Stomach (tissue), 9 donors: Measurements from ENCODE around the gene MUSTN1. TPM values are rescaled to one million over a fixed set of nuclear protein-coding genes. Genes with fewer than 3 reads are reported as not detected.

ENCODE experiments used
- DNase-seq, 2 donors: peaks; one replicate each; pipeline versions ENCODE4 v3.0.0 to v3.0.0-alpha.2; 2013 to 2019
- H3K27ac ChIP-seq, 5 donors: fragments of 200-600 bp in 4 of 5; sonication (generic) in 4 of 5; one replicate each; pipeline ENCODE4 v1.5.1; 2013 to 2019; ENCODE audit warnings: mild to moderate bottlenecking in 1 of 5, moderate library complexity in 1 of 5
- H3K27me3 ChIP-seq, 3 donors: fragments of 200-600 bp; sonication (generic); one replicate each; pipeline ENCODE4 v1.5.1; 2017 to 2019; ENCODE audit warnings: mixed run types in 1 of 3
- H3K36me3 ChIP-seq, 4 donors: fragments of 200-600 bp; sonication (generic); 1 replicate in 3 of 4; 2 replicates in 1 of 4; pipeline ENCODE4 v1.5.1; 2016 to 2019
- H3K4me1 ChIP-seq, 4 donors: fragments of 200-600 bp; sonication (generic); one replicate each; pipeline ENCODE4 v1.5.1; 2016 to 2019
- H3K4me3 ChIP-seq, 4 donors: fragments of 200-600 bp; sonication (generic) in 3 of 4; one replicate each; pipeline ENCODE4 v1.5.1; 2016 to 2019; ENCODE audit warnings: mild to moderate bottlenecking in 1 of 4
- H3K9me3 ChIP-seq, 4 donors: fragments of 200-600 bp; sonication (generic); one replicate each; pipeline ENCODE4 v1.5.1; 2016 to 2019
- EP300 ChIP-seq: sonication (generic); formaldehyde crosslinking; IDR thresholded peaks from one replicate; pipeline ENCODE4 v1.6.1; 2017; ENCODE audit warnings: antibody characterized with exemption
- POLR2A ChIP-seq, 4 donors: fragments of 450-650 bp; IDR thresholded peaks; one replicate each; pipeline ENCODE4 v1.6.1; 2016; ENCODE audit warnings: antibody characterized with exemption in 4 of 4, control low read depth in 2 of 4, mild to moderate bottlenecking in 1 of 4, moderate library complexity in 1 of 4
- POLR2AphosphoS5 ChIP-seq, 3 donors: sonication (generic); formaldehyde crosslinking; IDR thresholded peaks; one replicate each; pipeline ENCODE4 v1.6.1; 2016; ENCODE audit warnings: antibody characterized with exemption in 3 of 3
- WGBS, 5 donors: extraction: QIAGEN DNeasy Blood & Tissue Kit in 3 of 5; methylation state at CpG; one replicate each; pipeline versions ENCODE4 v1.1.5 to v1.1.7; 2013 to 2018; 5-methylcytosine and 5-hydroxymethylcytosine counted together
- intact Hi-C: fragments of 100-400 bp; cut with DNase I; formaldehyde crosslinking; loops from one replicate; pipeline ENCODE4 v1.15.1; 2023; ENCODE audit warnings: low total_unique reads
- polyA plus RNA-seq, 3 donors: library from polyadenylated mRNA; stranded (reverse); fragments of 200-250 nt; gene quantifications; one replicate each; pipeline ENCODE4 v1.2.3, GENCODE V29; 2013
- total RNA-seq, 5 donors: library from RNA; depleted of rRNA; stranded (reverse); fragments of >200 nt; gene quantifications; one replicate each; pipeline versions ENCODE4 v1.1.0 to v1.2.3, GENCODE V29; 2014 to 2016
- TF ChIP-seq, protein P1 (sequence below), 7 experiments: fragments of 450-650 bp in 4 of 7; fragments of 200-600 bp in 3 of 7; sonication (generic) in 3 of 7; IDR thresholded peaks; one replicate each; pipeline ENCODE4 v1.5.1; 2016 to 2019; ENCODE audit warnings: antibody characterized with exemption in 7 of 7, control low read depth in 2 of 7, mild to moderate bottlenecking in 1 of 7
- donor health status: healthy with polysubstance abuse.
- donor health status: Bipolar disorder and iron deficiency.
- donor health status: healthy.

Gene MUSTN1
- total and polyA plus RNA-seq, 8 donors, result 1.8 to 45.5 (median 15.4) TPM; not detected in 2

DNA sequence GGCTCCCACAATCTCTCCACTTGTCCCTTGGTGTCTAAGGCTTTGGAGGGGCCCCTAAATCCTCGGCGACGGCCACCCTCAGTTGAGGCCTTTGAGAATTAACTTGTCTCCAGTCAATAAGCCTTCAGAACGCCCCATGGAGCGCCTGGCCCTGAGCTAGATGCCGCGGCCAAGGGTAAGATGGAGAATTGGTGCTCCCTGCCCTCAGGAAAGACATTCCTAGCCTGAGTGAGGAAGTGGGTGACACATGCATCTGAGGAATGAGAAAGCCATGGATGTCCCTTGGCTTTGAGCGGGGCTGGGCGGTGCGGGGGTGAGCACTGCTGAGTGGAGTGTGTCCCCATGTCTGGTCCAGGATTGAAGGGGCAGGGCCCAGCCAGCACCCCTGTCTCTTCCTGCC, 17.6 kb downstream of the MUSTN1 start:
- 94 to 100% (median 96%) methylated on average over 3 to 10 of the region's 10 CpGs for WGBS, 5 donors
- no peak for DNase-seq
- Histone ChIP-seq H3K36me3 (peaks cover 0 to 12% (median 4%) of the 10 kb centered on the region in 4 donors), H3K9me3 (no peaks in the 10 kb centered on the region), H3K27ac (no peak overlapping the region), H3K4me3 (no peak overlapping the region), H3K27me3 (no peaks in the 10 kb centered on the region), H3K4me1 (no peaks in the 10 kb centered on the region)
- intact Hi-C loops, result no loop called here
- TF ChIP-seq POLR2AphosphoS5 (IDR thresholded peaks at IDR 0.05) (no peak), EP300 (no peak), POLR2A (IDR thresholded peaks at IDR 0.05) (no peak)
- TF ChIP-seq, protein P1, sequence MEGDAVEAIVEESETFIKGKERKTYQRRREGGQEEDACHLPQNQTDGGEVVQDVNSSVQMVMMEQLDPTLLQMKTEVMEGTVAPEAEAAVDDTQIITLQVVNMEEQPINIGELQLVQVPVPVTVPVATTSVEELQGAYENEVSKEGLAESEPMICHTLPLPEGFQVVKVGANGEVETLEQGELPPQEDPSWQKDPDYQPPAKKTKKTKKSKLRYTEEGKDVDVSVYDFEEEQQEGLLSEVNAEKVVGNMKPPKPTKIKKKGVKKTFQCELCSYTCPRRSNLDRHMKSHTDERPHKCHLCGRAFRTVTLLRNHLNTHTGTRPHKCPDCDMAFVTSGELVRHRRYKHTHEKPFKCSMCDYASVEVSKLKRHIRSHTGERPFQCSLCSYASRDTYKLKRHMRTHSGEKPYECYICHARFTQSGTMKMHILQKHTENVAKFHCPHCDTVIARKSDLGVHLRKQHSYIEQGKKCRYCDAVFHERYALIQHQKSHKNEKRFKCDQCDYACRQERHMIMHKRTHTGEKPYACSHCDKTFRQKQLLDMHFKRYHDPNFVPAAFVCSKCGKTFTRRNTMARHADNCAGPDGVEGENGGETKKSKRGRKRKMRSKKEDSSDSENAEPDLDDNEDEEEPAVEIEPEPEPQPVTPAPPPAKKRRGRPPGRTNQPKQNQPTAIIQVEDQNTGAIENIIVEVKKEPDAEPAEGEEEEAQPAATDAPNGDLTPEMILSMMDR (IDR thresholded peaks at IDR 0.05), result no peak

DNA sequence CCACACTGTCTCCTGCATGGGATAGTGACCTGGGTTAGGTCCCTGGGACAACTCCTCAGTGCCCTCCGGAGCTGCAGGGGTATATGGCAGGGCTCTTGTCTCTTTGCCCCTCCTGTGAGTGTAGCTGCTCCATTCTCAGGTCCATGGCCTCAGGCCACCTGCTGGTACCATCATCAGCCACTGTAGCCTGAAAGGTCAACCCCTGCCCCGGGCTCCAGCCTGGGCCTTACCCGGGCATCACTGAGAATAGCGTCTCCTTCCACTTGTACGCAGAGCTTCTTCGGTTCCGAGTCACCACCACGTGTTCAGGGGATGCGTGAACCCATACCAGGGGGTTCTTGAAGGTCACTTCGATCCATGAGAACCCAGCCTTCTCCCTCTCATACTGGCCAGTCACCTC, 18.2 kb downstream of the MUSTN1 start:
- 88 to 100% (median 94%) methylated on average over 8 to 10 of the region's 10 CpGs for WGBS, 5 donors
- intact Hi-C loops, result no loop called here
- TF ChIP-seq POLR2A (IDR thresholded peaks at IDR 0.05), result no peak
- no peaks in the 10 kb centered on the region for H3K9me3 ChIP-seq
- H3K36me3 ChIP-seq, result peaks cover 0 to 12% (median 4%) of the 10 kb centered on the region in 4 donors
- H3K4me1 ChIP-seq, result no peaks in the 10 kb centered on the region
- no peaks in the 10 kb centered on the region for H3K27me3 ChIP-seq
- no peak overlapping the region for H3K27ac ChIP-seq
- no peak for DNase-seq
- no peak overlapping the region for H3K4me3 ChIP-seq

DNA sequence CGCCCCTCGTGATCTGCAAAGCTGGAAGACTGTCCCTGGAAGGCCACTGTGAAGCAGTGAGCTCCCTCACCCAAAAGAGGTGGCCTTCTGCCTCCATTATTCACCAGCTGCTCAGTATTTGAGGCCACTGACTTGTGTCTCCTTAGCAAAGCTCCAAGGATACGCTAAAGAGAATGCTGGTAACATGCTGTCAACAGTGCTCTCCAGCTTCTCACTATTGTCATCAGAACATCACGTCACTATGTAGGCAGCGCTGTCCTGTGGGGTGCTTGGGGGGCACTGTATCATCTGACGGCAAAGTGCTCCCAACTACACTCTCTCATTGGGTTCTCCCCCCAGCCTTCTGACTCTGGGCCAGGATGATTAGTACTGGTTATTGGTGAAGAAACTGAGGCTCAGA, 18.6 kb downstream of the MUSTN1 start:
- Histone ChIP-seq H3K4me3 (no peak overlapping the region), H3K27me3 (no peaks in the 10 kb centered on the region), H3K36me3 (peaks cover 0 to 12% (median 4%) of the 10 kb centered on the region in 4 donors), H3K4me1 (no peaks in the 10 kb centered on the region), H3K9me3 (no peaks in the 10 kb centered on the region), H3K27ac (no peak overlapping the region)
- intact Hi-C loops, result no loop called here
- DNase-seq, result no peak
- WGBS, 5 donors, result 84 to 97% (median 89%) methylated on average over 5 to 6 of the region's 6 CpGs
- no peak for TF ChIP-seq POLR2A (IDR thresholded peaks at IDR 0.05)
- no peak for TF ChIP-seq EP300

DNA sequence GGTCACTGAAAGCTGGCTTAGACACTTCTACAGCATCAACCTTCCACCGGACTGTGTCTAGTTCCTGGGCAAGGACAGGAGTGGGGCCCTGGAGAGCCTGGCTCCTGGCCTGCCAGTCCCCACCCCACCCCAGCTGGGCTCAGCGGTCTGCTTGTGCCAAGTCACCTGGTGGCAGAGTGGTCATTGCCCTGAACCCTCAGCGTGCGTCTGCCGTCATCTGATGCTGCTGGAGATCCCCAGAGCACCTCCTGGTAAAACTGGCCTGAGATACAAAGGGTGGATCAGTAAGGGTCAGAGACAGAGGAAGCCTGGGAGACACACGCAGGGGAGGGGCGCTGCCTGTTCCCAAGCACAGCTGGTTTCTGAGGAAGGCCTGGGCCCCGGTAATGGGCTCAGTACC, 21.0 kb downstream of the MUSTN1 start:
- WGBS, 5 donors, result 81 to 96% (median 85%) methylated on average over 5 to 8 of the region's 8 CpGs
- no peak for TF ChIP-seq POLR2A (IDR thresholded peaks at IDR 0.05)
- TF ChIP-seq, protein P1 (IDR thresholded peaks at IDR 0.05), result no peak
- no peak for TF ChIP-seq POLR2AphosphoS5 (IDR thresholded peaks at IDR 0.05)
- TF ChIP-seq EP300, result no peak
- Histone ChIP-seq H3K4me1 (no peaks in the 10 kb centered on the region), H3K4me3 (no peak overlapping the region), H3K27ac (no peak overlapping the region), H3K27me3 (no peaks in the 10 kb centered on the region), H3K9me3 (no peaks in the 10 kb centered on the region), H3K36me3 (no peaks in the 10 kb centered on the region)
- no peak for DNase-seq
- intact Hi-C loops, result no loop called here

DNA sequence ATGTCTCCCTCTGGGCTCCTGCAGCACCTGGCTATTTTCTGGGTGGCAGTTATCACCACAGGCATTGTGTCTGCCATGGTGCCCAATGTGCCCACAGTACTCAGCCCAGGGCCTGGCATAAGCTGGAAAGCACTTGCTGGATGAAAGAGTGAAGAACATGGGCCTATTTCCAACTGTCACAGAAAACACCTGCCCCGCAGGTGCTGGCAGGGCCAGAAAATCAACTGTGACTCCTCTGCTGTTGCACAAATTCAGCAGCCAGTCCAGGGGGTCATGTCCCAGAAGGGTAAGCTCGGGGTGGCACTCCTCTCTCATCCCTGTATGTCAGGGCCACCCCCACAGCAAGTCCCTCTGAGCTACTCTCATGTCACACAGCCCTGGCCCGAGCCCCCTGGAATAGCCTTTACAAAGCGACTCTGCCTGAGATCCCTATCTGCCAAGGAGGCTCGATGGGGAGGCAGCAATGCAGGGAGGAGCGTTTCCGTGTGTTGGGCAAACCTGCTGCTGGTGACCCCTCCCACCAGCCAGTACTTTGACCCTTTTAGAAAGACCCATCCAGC, 23.3 kb downstream of the MUSTN1 start:
- no peak for DNase-seq
- intact Hi-C loops, result no loop called here
- Histone ChIP-seq H3K27me3 (no peaks in the 10 kb centered on the region), H3K9me3 (no peaks in the 10 kb centered on the region), H3K27ac (no peak overlapping the region), H3K4me3 (no peak overlapping the region), H3K4me1 (no peaks in the 10 kb centered on the region), H3K36me3 (no peaks in the 10 kb centered on the region)
- WGBS, 5 donors, result 67 to 79% (median 75%) methylated on average over 7 of the region's 7 CpGs
- no peak for TF ChIP-seq EP300
- TF ChIP-seq POLR2AphosphoS5 (IDR thresholded peaks at IDR 0.05), result no peak
- TF ChIP-seq, protein P1 (IDR thresholded peaks at IDR 0.05), result no peak
- no peak for TF ChIP-seq POLR2A (IDR thresholded peaks at IDR 0.05)
